ENCODE measurements around the gene NEK1. TPM values are rescaled to one million over a fixed set of nuclear protein-coding genes. Genes with fewer than 3 reads are reported as not detected.

Gene NEK1
- total RNA-seq, 4 donors from 2014 or later = 66.9 to 100 (median 90.5) TPM

DNA sequence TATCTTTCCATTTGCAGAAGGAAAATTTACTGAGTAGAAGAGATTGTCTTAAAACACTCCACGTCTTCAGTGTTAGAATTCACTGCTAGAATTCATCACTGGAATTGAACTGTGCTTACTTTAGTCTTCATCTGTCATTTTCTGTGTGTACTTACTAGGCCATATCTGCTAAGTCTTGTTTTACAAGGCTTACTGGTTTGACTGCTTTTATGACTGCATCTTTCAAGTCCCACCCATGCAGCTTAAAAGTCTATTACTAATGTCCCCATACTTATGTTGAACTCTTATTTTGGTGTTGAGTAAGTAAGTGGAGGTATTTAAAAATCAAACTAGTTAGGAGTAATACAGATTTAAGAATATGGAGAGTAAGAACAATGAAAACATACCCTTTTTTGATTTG, 22.6 kb upstream of the NEK1 start:
- no peaks in the 10 kb centered on the region for H3K9me3 ChIP-seq
- no peaks in the 10 kb centered on the region for H3K27me3 ChIP-seq
- DNase-seq (ENCODE audit: low spot score in 2 of 2) = no peak
- no peak overlapping the region for H3K4me3 ChIP-seq
- 79 to 80% methylated on average over 1 of the region's 1 CpG for WGBS, 2 donors
- H3K36me3 ChIP-seq = peaks cover 0 to 41% (median 0%) of the 10 kb centered on the region in 3 donors
- H3K27ac ChIP-seq = no peak overlapping the region
- TF ChIP-seq EP300 (IDR thresholded peaks at IDR 0.05) (no peak), POLR2A (IDR thresholded peaks at IDR 0.05) (no peak)
- TF ChIP-seq, protein P1, sequence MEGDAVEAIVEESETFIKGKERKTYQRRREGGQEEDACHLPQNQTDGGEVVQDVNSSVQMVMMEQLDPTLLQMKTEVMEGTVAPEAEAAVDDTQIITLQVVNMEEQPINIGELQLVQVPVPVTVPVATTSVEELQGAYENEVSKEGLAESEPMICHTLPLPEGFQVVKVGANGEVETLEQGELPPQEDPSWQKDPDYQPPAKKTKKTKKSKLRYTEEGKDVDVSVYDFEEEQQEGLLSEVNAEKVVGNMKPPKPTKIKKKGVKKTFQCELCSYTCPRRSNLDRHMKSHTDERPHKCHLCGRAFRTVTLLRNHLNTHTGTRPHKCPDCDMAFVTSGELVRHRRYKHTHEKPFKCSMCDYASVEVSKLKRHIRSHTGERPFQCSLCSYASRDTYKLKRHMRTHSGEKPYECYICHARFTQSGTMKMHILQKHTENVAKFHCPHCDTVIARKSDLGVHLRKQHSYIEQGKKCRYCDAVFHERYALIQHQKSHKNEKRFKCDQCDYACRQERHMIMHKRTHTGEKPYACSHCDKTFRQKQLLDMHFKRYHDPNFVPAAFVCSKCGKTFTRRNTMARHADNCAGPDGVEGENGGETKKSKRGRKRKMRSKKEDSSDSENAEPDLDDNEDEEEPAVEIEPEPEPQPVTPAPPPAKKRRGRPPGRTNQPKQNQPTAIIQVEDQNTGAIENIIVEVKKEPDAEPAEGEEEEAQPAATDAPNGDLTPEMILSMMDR (IDR thresholded peaks at IDR 0.05) = no peak
- H3K4me1 ChIP-seq = no peaks in the 10 kb centered on the region

DNA sequence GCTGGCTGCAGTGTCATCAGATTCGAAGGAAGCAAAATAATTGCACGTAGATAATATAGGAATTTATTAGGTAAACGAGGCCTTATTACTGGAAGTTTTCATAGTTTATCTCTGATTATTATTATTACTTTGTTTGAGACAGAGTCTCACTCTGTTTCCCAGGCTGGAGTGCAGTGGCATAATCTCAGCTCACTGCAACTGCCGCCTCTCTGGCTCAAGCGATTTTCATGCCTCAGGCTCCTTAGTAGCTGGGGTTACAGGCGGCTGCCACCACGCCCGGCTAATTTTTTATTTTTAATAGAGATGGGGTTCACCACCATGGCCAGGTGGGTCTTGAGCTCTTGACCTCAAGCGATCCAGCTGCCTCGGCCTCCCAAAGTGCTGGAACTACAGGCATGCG, 20.5 kb upstream of the NEK1 start:
- Histone ChIP-seq H3K27ac (no peak overlapping the region), H3K4me3 (no peak overlapping the region), H3K9me3 (no peaks in the 10 kb centered on the region), H3K36me3 (peaks cover 0 to 27% (median 0%) of the 10 kb centered on the region in 3 donors), H3K27me3 (no peaks in the 10 kb centered on the region), H3K4me1 (peaks cover 0 to 7% (median 0%) of the 10 kb centered on the region in 4 donors)
- DNase-seq (ENCODE audit: low spot score in 2 of 2) = no peak
- WGBS, 2 donors = 92 to 94% methylated on average over 11 of the region's 11 CpGs
- TF ChIP-seq EP300 (IDR thresholded peaks at IDR 0.05) = no peak
- no peak for TF ChIP-seq POLR2A (IDR thresholded peaks at IDR 0.05)
- TF ChIP-seq, protein P1 (IDR thresholded peaks at IDR 0.05) = no peak

GRCh38 chr4:169630069-169630468, 17.7 kb upstream of the NEK1 start:
- Histone ChIP-seq H3K4me3 (no peak overlapping the region), H3K27ac (no peak overlapping the region), H3K9me3 (no peaks in the 10 kb centered on the region), H3K36me3 (peaks cover 0 to 9% (median 0%) of the 10 kb centered on the region in 3 donors), H3K4me1 (peaks cover 0 to 14% (median 0%) of the 10 kb centered on the region in 4 donors), H3K27me3 (no peaks in the 10 kb centered on the region)
- no peak for TF ChIP-seq EP300 (IDR thresholded peaks at IDR 0.05)
- TF ChIP-seq, protein P1 (IDR thresholded peaks at IDR 0.05) = no peak
- no peak for TF ChIP-seq POLR2A (IDR thresholded peaks at IDR 0.05)
- DNase-seq (ENCODE audit: low spot score in 2 of 2) = no peak
- 97 to 98% methylated on average over 3 of the region's 3 CpGs for WGBS, 2 donors

DNA sequence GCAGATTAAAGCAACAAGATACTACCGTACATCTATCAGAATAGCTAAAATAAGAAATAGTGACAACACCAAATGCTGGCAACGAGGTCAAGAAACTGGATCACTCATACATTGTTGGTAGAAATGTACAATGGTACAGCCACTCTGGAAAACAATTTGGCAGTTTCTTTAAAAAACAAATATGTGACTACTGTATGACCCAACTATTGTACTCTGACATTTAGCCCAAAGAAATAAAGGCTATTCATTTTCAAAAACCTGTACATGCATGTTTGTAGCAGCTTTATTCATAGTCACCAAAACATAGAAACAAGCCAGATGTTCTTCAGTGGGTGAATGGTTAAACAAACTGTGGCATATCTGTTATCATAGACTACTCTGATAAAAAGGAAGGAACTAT, 16.2 kb upstream of the NEK1 start:
- peaks cover 0 to 14% (median 0%) of the 10 kb centered on the region in 4 donors for H3K4me1 ChIP-seq
- no peak for DNase-seq (ENCODE audit: low spot score in 2 of 2)
- 56 to 60% methylated on average over 2 of the region's 2 CpGs for WGBS, 2 donors
- TF ChIP-seq, protein P1 (IDR thresholded peaks at IDR 0.05) = no peak
- no peak for TF ChIP-seq POLR2A (IDR thresholded peaks at IDR 0.05)
- TF ChIP-seq EP300 (IDR thresholded peaks at IDR 0.05) = no peak
- H3K36me3 ChIP-seq = peaks cover 0 to 9% (median 0%) of the 10 kb centered on the region in 3 donors
- no peaks in the 10 kb centered on the region for H3K27me3 ChIP-seq
- no peak overlapping the region for H3K27ac ChIP-seq
- no peak overlapping the region for H3K4me3 ChIP-seq
- no peaks in the 10 kb centered on the region for H3K9me3 ChIP-seq

DNA sequence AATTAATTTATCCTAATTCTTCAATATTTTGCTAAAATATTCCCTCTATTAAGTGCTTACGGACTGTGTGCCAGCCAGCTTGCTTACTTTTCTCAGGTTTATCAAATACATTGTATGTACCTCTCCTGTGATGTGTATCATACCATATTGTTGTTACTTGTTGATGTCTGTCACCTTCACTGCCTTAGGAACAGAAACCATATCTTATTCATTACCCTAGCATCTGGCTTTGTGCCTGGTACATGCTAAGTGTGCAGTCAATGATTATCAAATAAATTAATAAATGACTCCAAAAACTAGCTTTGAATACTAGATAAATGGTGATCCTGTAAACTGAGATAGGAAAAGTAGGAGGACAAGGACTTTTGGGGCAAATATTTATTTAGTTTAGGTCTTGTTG, 14.9 kb upstream of the NEK1 start:
- TF ChIP-seq POLR2A (IDR thresholded peaks at IDR 0.05) (no peak), EP300 (IDR thresholded peaks at IDR 0.05) (no peak)
- TF ChIP-seq, protein P1 (IDR thresholded peaks at IDR 0.05) = no peak
- Histone ChIP-seq H3K4me3 (no peak overlapping the region), H3K36me3 (peaks cover 0 to 9% (median 0%) of the 10 kb centered on the region in 3 donors), H3K27ac (no peak overlapping the region), H3K4me1 (peaks cover 0 to 25% (median 3%) of the 10 kb centered on the region in 4 donors), H3K27me3 (no peaks in the 10 kb centered on the region), H3K9me3 (no peaks in the 10 kb centered on the region)
- 97 to 98% methylated on average over 1 of the region's 1 CpG for WGBS, 2 donors
- no peak for DNase-seq (ENCODE audit: low spot score in 2 of 2)
